ENCODE results near the gene SAP30. TPM values are rescaled to one million over a fixed set of nuclear protein-coding genes. Genes with fewer than 3 reads are reported as not detected.

SAP30 gene
- total RNA-seq, 1 donor from 2014 or later: 44.3 TPM

GRCh38 chr4:173360587-173361221 is 10.1 kb upstream of the SAP30 start:
- H3K36me3 Mint-ChIP-seq (ENCODE audit: low read depth): no peaks in the 10 kb centered on the region

GRCh38 chr4:173362666-173363065 is 8.1 kb upstream of the SAP30 start:
- H3K27ac Mint-ChIP-seq (ENCODE audit: unreplicated experiment): no peak overlapping the region
- no peak for TF ChIP-seq CTCF (conservative IDR thresholded peaks at IDR 0.05)

More at GRCh38 chr4:173360587-173361221, 10.1 kb upstream of the SAP30 start:
- no peak for DNase-seq (ENCODE audit: low read depth, low spot score)
- no peaks in the 10 kb centered on the region for H3K4me1 Mint-ChIP-seq
- no peaks in the 10 kb centered on the region for H3K27me3 Mint-ChIP-seq (ENCODE audit: low read depth)
- peak; percentile 44 for TF ChIP-seq CTCF (conservative IDR thresholded peaks at IDR 0.05)
- no peak overlapping the region for H3K27ac Mint-ChIP-seq (ENCODE audit: unreplicated experiment)
- no peaks in the 10 kb centered on the region for H3K9me3 Mint-ChIP-seq
- no peak overlapping the region for H3K4me3 Mint-ChIP-seq

GRCh38 chr4:173365359-173365996 is 5.3 kb upstream of the SAP30 start:
- H3K9me3 Mint-ChIP-seq: no peaks in the 10 kb centered on the region
- no peak for TF ChIP-seq CTCF (conservative IDR thresholded peaks at IDR 0.05)
- no peaks in the 10 kb centered on the region for H3K36me3 Mint-ChIP-seq (ENCODE audit: low read depth)
- H3K4me1 Mint-ChIP-seq: peaks cover 17% of the 10 kb centered on the region
- peak overlapping the region; percentile 28 for H3K4me3 Mint-ChIP-seq
- H3K27ac Mint-ChIP-seq (ENCODE audit: unreplicated experiment): no peak overlapping the region
- H3K27me3 Mint-ChIP-seq (ENCODE audit: low read depth): no peaks in the 10 kb centered on the region
- DNase-seq (ENCODE audit: low read depth, low spot score): no peak

More at GRCh38 chr4:173362666-173363065, 8.1 kb upstream of the SAP30 start:
- no peak for DNase-seq (ENCODE audit: low read depth, low spot score)
- no peaks in the 10 kb centered on the region for H3K36me3 Mint-ChIP-seq (ENCODE audit: low read depth)
- H3K4me1 Mint-ChIP-seq: peaks cover 7% of the 10 kb centered on the region
- no peaks in the 10 kb centered on the region for H3K27me3 Mint-ChIP-seq (ENCODE audit: low read depth)
- no peak overlapping the region for H3K4me3 Mint-ChIP-seq
- no peaks in the 10 kb centered on the region for H3K9me3 Mint-ChIP-seq

- Mint-ChIP-seq H3K4me3 (peak overlapping the region; percentile 77), H3K9me3 (no peaks in the 10 kb centered on the region), H3K27ac (ENCODE audit: unreplicated experiment) (no peak overlapping the region), H3K36me3 (ENCODE audit: low read depth) (no peaks in the 10 kb centered on the region), H3K27me3 (ENCODE audit: low read depth) (no peaks in the 10 kb centered on the region), H3K4me1 (peaks cover 22% of the 10 kb centered on the region)
- DNase-seq (ENCODE audit: low read depth, low spot score): no peak
- no peak for TF ChIP-seq CTCF (conservative IDR thresholded peaks at IDR 0.05)
Measured at GRCh38 chr4:173367285-173367684, 3.5 kb upstream of the SAP30 start.

GRCh38 chr4:173367946-173368345 is 2.8 kb upstream of the SAP30 start:
- no peak for DNase-seq (ENCODE audit: low read depth, low spot score)
- Mint-ChIP-seq H3K9me3 (no peaks in the 10 kb centered on the region), H3K4me1 (peaks cover 27% of the 10 kb centered on the region), H3K27me3 (ENCODE audit: low read depth) (no peaks in the 10 kb centered on the region), H3K4me3 (peak overlapping the region; percentile 77), H3K36me3 (ENCODE audit: low read depth) (no peaks in the 10 kb centered on the region), H3K27ac (ENCODE audit: unreplicated experiment) (no peak overlapping the region)
- TF ChIP-seq CTCF (conservative IDR thresholded peaks at IDR 0.05): no peak
